Naive B cell (primary cell): ENCODE results near the gene VPS18. TPM values are rescaled to one million over a fixed set of nuclear protein-coding genes. Genes with fewer than 3 reads are reported as not detected.

Experiments
- ATAC-seq, 2 donors: fragments of 150-1000 bp; cut with Tn5 transposase; 2 replicates each; pipeline ENCODE4 v1.10.0; 2021; ENCODE audit warnings: low read depth in 2 of 2, mild to moderate bottlenecking in 2 of 2, moderate library complexity in 2 of 2
- DNase-seq: peaks from one replicate; pipeline ENCODE4 v3.0.0; 2022
- H3K27ac Mint-ChIP-seq, 6 donors: one replicate each; pipeline ENCODE4 v1.8.0; 2020 to 2022; ENCODE audit warnings: mild to moderate bottlenecking in 6 of 6, mixed read lengths in 6 of 6, moderate library complexity in 5 of 6, inconsistent platforms in 2 of 6
- H3K27me3 Mint-ChIP-seq, 3 donors: one replicate each; pipeline ENCODE4 v1.8.0; 2021 to 2022; ENCODE audit warnings: mixed read lengths in 3 of 3, mild to moderate bottlenecking in 1 of 3
- H3K36me3 Mint-ChIP-seq, 2 donors: one replicate each; pipeline ENCODE4 v1.8.0; 2020 to 2022; ENCODE audit warnings: mixed read lengths in 2 of 2, inconsistent platforms in 1 of 2, mild to moderate bottlenecking in 1 of 2
- H3K4me1 Mint-ChIP-seq, 3 donors: one replicate each; pipeline ENCODE4 v1.8.0; 2020 to 2022; ENCODE audit warnings: mixed read lengths in 3 of 3, inconsistent platforms in 1 of 3, mild to moderate bottlenecking in 1 of 3, moderate library complexity in 1 of 3
- H3K4me3 Mint-ChIP-seq, 8 donors: one replicate each; pipeline ENCODE4 v1.8.0; 2020 to 2022; ENCODE audit warnings: mild to moderate bottlenecking in 8 of 8, mixed read lengths in 8 of 8, moderate library complexity in 8 of 8, inconsistent platforms in 2 of 8
- H3K9me3 Mint-ChIP-seq, 7 donors: one replicate each; pipeline ENCODE4 v1.8.0; 2020 to 2022; ENCODE audit warnings: mixed read lengths in 7 of 7, mild to moderate bottlenecking in 5 of 7, inconsistent platforms in 2 of 7, moderate library complexity in 1 of 7
- polyA plus RNA-seq, 6 donors: library from polyadenylated mRNA; unstranded; fragments of 300-500 nt; fragmentation: Illumina TruSeq; gene quantifications; one replicate each; pipeline ENCODE4 v1.2.3, GENCODE V29; 2021; ENCODE audit warnings: low read depth in 6 of 6

The VPS18 gene
- polyA plus RNA-seq, 6 donors from 2014 or later: 21.2 to 33.6 (median 23.5) TPM

GRCh38 chr15:40875991-40876730 lies 18.1 kb upstream of the VPS18 start:
- peaks cover 0 to 7% (median 5%) of the 10 kb centered on the region in 3 donors for H3K27me3 Mint-ChIP-seq
- peak overlapping the region in 1 of 8 donors; percentile 67 for H3K4me3 Mint-ChIP-seq
- H3K36me3 Mint-ChIP-seq: no peaks in the 10 kb centered on the region
- peaks cover 15 to 17% (median 16%) of the 10 kb centered on the region in 3 donors for H3K4me1 Mint-ChIP-seq
- peak overlapping the region in 1 of 6 donors; percentile 51 for H3K27ac Mint-ChIP-seq
- DNase-seq (no peak), ATAC-seq (no peak)
- H3K9me3 Mint-ChIP-seq: no peaks in the 10 kb centered on the region

DNA sequence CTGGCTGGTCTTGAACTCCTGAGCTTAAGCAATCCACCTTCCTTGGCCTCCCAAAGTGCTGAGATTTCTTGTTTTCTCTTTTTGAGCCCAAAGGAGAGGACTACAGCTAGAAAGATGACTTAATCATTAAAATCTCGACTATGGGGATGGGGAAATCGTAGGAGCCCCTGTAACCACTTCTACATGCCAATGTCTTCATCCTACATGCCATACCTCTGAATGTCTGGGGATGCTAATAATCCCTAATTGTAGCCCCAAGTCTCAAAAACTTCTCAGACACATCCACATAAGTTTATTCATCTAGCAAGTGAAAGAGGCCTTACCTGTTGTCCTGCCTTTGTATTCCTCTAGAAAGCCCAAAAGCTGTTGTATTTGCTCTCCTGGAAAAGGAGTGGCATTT lies 16.6 kb upstream of the VPS18 start:
- DNase-seq (no peak), ATAC-seq (no peak)
- Mint-ChIP-seq H3K27ac (no peak overlapping the region), H3K9me3 (no peaks in the 10 kb centered on the region), H3K36me3 (no peaks in the 10 kb centered on the region), H3K4me1 (peaks cover 7 to 10% (median 8%) of the 10 kb centered on the region in 3 donors), H3K4me3 (no peak overlapping the region), H3K27me3 (peaks cover 0 to 7% (median 5%) of the 10 kb centered on the region in 3 donors)

GRCh38 chr15:40878785-40879184 lies 15.5 kb upstream of the VPS18 start:
- H3K36me3 Mint-ChIP-seq: no peaks in the 10 kb centered on the region
- DNase-seq (no peak), ATAC-seq (peak; percentile 40 to 42)
- H3K27me3 Mint-ChIP-seq: peaks cover 0 to 7% (median 5%) of the 10 kb centered on the region in 3 donors
- H3K4me1 Mint-ChIP-seq: peaks cover 7 to 8% (median 7%) of the 10 kb centered on the region in 3 donors
- H3K9me3 Mint-ChIP-seq: no peaks in the 10 kb centered on the region
- H3K27ac Mint-ChIP-seq: no peak overlapping the region
- H3K4me3 Mint-ChIP-seq: peak overlapping the region in 1 of 8 donors; percentile 47

DNA sequence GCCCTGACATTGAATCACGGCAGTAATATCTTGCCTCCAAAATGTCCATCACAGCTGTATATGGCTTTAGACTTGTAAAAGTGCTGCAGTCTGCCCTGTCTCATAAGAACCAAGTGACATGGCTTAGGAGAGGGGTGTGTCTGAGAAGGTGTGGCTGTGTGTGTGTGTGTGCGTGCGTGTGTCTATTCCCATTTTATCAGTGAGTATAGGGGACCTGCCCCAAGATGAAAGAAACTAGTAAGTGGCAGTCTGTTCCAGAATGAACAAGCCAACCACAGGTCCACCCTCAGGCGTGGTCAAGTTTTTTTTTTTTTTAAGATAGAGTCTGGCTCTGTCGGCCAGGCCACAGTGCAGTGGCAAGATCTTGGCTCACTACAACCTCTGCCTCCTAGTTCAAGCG lies 14.6 kb upstream of the VPS18 start:
- H3K36me3 Mint-ChIP-seq: no peaks in the 10 kb centered on the region
- H3K27me3 Mint-ChIP-seq: peaks cover 0 to under 1% (median under 1%) of the 10 kb centered on the region in 3 donors

GRCh38 chr15:40881351-40881750 lies 12.9 kb upstream of the VPS18 start:
- no peak overlapping the region for H3K27ac Mint-ChIP-seq
- no peaks in the 10 kb centered on the region for H3K36me3 Mint-ChIP-seq
- H3K27me3 Mint-ChIP-seq: peaks cover 0 to 8% (median 0%) of the 10 kb centered on the region in 3 donors

More for the DNA sequence above, 14.6 kb upstream of the VPS18 start:
- Mint-ChIP-seq H3K9me3 (no peaks in the 10 kb centered on the region), H3K4me3 (no peak overlapping the region), H3K27ac (no peak overlapping the region), H3K4me1 (peaks cover under 1 to 3% (median under 1%) of the 10 kb centered on the region in 3 donors)
- ATAC-seq: no peak
- DNase-seq: no peak

GRCh38 chr15:40886586-40886985 lies 7.7 kb upstream of the VPS18 start:
- no peak overlapping the region for H3K27ac Mint-ChIP-seq
- peaks cover under 1 to 5% (median 5%) of the 10 kb centered on the region in 3 donors for H3K4me1 Mint-ChIP-seq

More at GRCh38 chr15:40881351-40881750, 12.9 kb upstream of the VPS18 start:
- Mint-ChIP-seq H3K9me3 (no peaks in the 10 kb centered on the region), H3K4me3 (no peak overlapping the region), H3K4me1 (no peaks in the 10 kb centered on the region)
- ATAC-seq: no peak
- no peak for DNase-seq

GRCh38 chr15:40889112-40889511 lies 5.1 kb upstream of the VPS18 start:
- no peaks in the 10 kb centered on the region for H3K9me3 Mint-ChIP-seq
- DNase-seq (no peak), ATAC-seq (no peak)
- H3K4me3 Mint-ChIP-seq: no peak overlapping the region
- H3K4me1 Mint-ChIP-seq: peaks cover 13 to 25% (median 17%) of the 10 kb centered on the region in 3 donors
- peak overlapping the region in 1 of 6 donors; percentile 15 for H3K27ac Mint-ChIP-seq
- H3K36me3 Mint-ChIP-seq: no peaks in the 10 kb centered on the region
- peaks cover 0 to 8% (median 0%) of the 10 kb centered on the region in 3 donors for H3K27me3 Mint-ChIP-seq

More at GRCh38 chr15:40886586-40886985, 7.7 kb upstream of the VPS18 start:
- H3K9me3 Mint-ChIP-seq: no peaks in the 10 kb centered on the region
- no peaks in the 10 kb centered on the region for H3K36me3 Mint-ChIP-seq
- ATAC-seq: no peak
- H3K27me3 Mint-ChIP-seq: peaks cover 0 to 8% (median 0%) of the 10 kb centered on the region in 3 donors
- DNase-seq: no peak
- H3K4me3 Mint-ChIP-seq: no peak overlapping the region

- Mint-ChIP-seq H3K27ac (peak overlapping the region in 1 of 6 donors; percentile 32), H3K9me3 (no peaks in the 10 kb centered on the region), H3K36me3 (no peaks in the 10 kb centered on the region), H3K4me1 (peaks cover 30 to 38% (median 31%) of the 10 kb centered on the region in 3 donors), H3K4me3 (peak overlapping the region in 1 of 8 donors; percentile 71), H3K27me3 (no peaks in the 10 kb centered on the region)
- DNase-seq: no peak
- no peak for ATAC-seq
Observed at GRCh38 chr15:40891138-40891537, 3.1 kb upstream of the VPS18 start.

- Mint-ChIP-seq H3K4me3 (peak overlapping the region in 3 of 8 donors; percentile 34 to 45 (median 39)), H3K9me3 (no peaks in the 10 kb centered on the region), H3K27ac (peak overlapping the region in 4 of 6 donors; percentile 11 to 95 (median 71)), H3K36me3 (no peaks in the 10 kb centered on the region), H3K4me1 (peaks cover 32 to 38% (median 32%) of the 10 kb centered on the region in 3 donors), H3K27me3 (no peaks in the 10 kb centered on the region)
- peak; percentile 35 for DNase-seq
- ATAC-seq: peak; percentile 5
Observed at GRCh38 chr15:40891810-40892446, 2.3 kb upstream of the VPS18 start.

- ATAC-seq (no peak), DNase-seq (no peak)
- peak overlapping the region in 3 of 6 donors; percentile 54 to 96 (median 73) for H3K27ac Mint-ChIP-seq
- peak overlapping the region in 4 of 8 donors; percentile 6 to 64 (median 29) for H3K4me3 Mint-ChIP-seq
- H3K27me3 Mint-ChIP-seq: no peaks in the 10 kb centered on the region
- H3K36me3 Mint-ChIP-seq: no peaks in the 10 kb centered on the region
- H3K9me3 Mint-ChIP-seq: no peaks in the 10 kb centered on the region
- H3K4me1 Mint-ChIP-seq: peaks cover 32 to 38% (median 32%) of the 10 kb centered on the region in 3 donors
Observed at GRCh38 chr15:40892447-40893012, 1.7 kb upstream of the VPS18 start.

DNA sequence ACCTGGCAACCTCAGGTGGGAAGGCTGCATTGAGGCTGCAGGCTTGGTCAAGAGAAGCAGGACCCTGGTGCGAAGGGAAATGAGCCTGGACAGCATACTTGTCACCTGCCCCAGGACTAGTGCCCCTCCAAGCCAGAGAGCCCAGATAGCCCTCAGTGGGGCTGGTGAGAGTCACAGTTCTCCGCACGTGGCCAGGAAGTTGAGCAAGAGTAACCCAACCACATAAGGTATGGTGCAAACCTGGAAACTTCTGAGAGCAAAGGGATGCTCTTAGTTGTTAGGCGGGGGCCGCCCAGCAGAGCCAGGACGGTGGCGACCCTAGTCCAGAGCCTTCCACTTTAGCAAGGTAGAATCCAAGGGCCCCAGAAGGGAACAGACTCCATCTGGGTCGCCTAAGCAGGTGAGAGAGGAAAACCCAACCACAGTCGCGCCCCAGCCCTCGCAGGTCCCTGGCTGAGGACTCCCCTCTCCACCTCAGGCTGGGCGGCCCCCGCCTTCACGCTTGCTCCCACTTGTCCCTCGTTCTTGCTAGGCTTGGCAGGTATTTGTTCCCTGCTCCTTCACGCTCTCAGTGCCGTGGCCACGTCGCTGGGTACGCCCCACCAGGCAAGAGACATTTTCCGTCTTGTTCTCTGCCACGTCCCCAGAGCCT lies 1.1 kb upstream of the VPS18 start:
- Mint-ChIP-seq H3K4me3 (peak overlapping the region in 7 of 8 donors; percentile 34 to 99 (median 99)), H3K27me3 (no peaks in the 10 kb centered on the region), H3K4me1 (peaks cover 35 to 38% (median 35%) of the 10 kb centered on the region in 3 donors), H3K36me3 (no peaks in the 10 kb centered on the region), H3K27ac (peak overlapping the region in 5 of 6 donors; percentile 54 to 100 (median 99)), H3K9me3 (no peaks in the 10 kb centered on the region)
- ATAC-seq (no peak), DNase-seq (no peak)

DNA sequence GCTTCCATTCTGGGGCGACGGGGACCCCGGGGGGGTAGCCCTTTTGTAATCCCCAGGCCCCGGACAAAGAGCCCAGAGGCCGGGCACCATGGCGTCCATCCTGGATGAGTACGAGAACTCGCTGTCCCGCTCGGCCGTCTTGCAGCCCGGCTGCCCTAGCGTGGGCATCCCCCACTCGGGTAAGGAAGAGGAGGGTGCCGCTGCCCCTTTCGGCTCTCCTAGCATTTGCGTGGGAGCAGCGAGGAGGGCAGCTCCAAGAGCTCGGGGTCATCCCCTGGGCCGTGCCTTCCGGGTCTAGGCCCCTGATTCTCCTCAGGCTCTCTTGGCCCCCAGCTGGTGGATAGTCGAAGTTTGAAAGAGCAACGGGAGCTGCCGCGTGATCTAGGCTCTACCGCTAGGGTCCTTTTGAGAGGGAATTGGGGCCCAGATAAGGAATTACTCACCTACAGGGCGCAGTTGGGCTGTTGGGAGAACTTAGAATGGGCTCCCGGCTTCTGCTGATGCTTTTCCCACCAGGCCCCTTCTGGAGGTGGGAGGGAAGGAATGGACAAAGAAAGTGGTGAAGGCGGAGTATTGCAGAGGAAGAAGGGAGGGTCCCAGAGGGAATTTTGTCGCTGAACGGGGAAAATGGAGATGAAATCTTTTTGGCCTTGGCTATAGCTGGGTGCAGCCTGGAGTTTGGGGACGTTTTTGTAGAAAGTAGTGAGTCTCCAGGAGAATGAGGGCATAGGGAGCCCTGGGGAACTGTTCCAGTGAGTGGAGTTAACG lies 615 bp downstream of the VPS18 start:
- Mint-ChIP-seq H3K4me1 (peaks cover 35 to 38% (median 37%) of the 10 kb centered on the region in 3 donors), H3K4me3 (peak overlapping the region; percentile 98 to 100 (median 99)), H3K27me3 (no peaks in the 10 kb centered on the region), H3K9me3 (no peaks in the 10 kb centered on the region), H3K36me3 (no peaks in the 10 kb centered on the region), H3K27ac (peak overlapping the region; percentile 96 to 100 (median 100))
- DNase-seq (peak; percentile 61), ATAC-seq (peak; percentile 57 to 60)
